DMS79 treated with DMSO at 0.1 percent for 48 hours (cell line): Measurements from ENCODE around the gene OR6S1.
"Not testable (repeated sequence)": the region's sequence is repeated elsewhere in the genome, so short reads cannot be mapped to it uniquely, and the experiment has no call there.

Source experiments
- DNase-seq: peaks from one replicate; lab custom pipeline; 2025; lab: John Stamatoyannopoulos, UW

Gene OR6S1

GRCh38 chr14:20631880-20632389 is 9.6 kb downstream of the OR6S1 start:
- no peak for DNase-seq

GRCh38 chr14:20631023-20631879 is 10.2 kb downstream of the OR6S1 start:
- DNase-seq: no peak

GRCh38 chr14:20630340-20631022 is 11.0 kb downstream of the OR6S1 start:
- DNase-seq: no peak

- DNase-seq: no peak
These were observed 13.2 kb downstream of the OR6S1 start for GRCh38 chr14:20628063-20628854.

GRCh38 chr14:20627346-20628027 is 14.0 kb downstream of the OR6S1 start:
- DNase-seq: no peak

GRCh38 chr14:20626274-20626673 is 15.2 kb downstream of the OR6S1 start:
- no peak for DNase-seq

GRCh38 chr14:20624495-20625070 is 16.9 kb downstream of the OR6S1 start:
- DNase-seq: no peak

- DNase-seq: no peak
These were observed 17.7 kb downstream of the OR6S1 start for GRCh38 chr14:20623798-20624197.

GRCh38 chr14:20622816-20623291 is 18.6 kb downstream of the OR6S1 start:
- DNase-seq: no peak

GRCh38 chr14:20620798-20621478 is 20.6 kb downstream of the OR6S1 start:
- DNase-seq: no peak

- not testable (repeated sequence) for DNase-seq
These were observed 21.8 kb downstream of the OR6S1 start for GRCh38 chr14:20619688-20620087.

- DNase-seq: no peak
These were observed 23.2 kb downstream of the OR6S1 start for GRCh38 chr14:20618271-20618749.

GRCh38 chr14:20617138-20618003 is 24.1 kb downstream of the OR6S1 start:
- no peak for DNase-seq

GRCh38 chr14:20615996-20616395 is 25.5 kb downstream of the OR6S1 start:
- DNase-seq: no peak

GRCh38 chr14:20614038-20614840 is 27.3 kb downstream of the OR6S1 start:
- DNase-seq: no peak

GRCh38 chr14:20613094-20614037 is 28.1 kb downstream of the OR6S1 start:
- peak; percentile 91 for DNase-seq

GRCh38 chr14:20612403-20612802 is 29.1 kb downstream of the OR6S1 start:
- DNase-seq: no peak
